ENCODE measurements around the gene TTC9B.

The TTC9B gene

GRCh38 chr19:40249201-40249600 lies 31.0 kb upstream of the TTC9B start:
- no peak for DNase-seq (ENCODE audit: low read depth in 1 of 2, low spot score in 1 of 2)

DNA sequence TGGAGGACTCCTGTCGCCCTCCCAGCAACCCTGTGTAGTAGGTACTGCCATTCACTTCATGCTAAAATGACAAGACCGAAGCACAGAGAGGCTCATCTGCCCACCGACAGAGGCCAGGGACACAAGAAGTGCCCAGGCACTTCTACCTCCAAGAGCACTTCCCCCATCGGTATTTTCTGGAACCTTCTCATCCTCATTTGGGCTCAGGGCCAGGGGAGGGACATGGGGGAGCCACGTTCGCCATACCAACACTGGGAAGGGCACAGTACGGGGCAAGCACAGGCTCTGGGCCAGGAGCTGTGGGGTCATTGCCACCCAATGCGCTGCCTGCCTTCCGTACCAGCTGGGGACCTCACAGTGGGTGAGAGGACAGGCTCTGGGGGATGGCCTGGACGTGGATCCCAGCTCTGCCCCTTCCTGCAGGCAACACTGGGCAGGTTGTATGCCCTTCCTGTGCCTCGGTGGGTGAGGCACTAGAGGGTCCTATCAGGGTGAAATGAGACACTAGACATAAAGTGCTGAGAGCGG lies 29.6 kb upstream of the TTC9B start:
- no peak for DNase-seq (ENCODE audit: low read depth in 1 of 2, low spot score in 1 of 2)

- DNase-seq (ENCODE audit: low read depth in 1 of 2, low spot score in 1 of 2) = no peak
Measured at GRCh38 chr19:40247178-40247577, 29.0 kb upstream of the TTC9B start.

DNA sequence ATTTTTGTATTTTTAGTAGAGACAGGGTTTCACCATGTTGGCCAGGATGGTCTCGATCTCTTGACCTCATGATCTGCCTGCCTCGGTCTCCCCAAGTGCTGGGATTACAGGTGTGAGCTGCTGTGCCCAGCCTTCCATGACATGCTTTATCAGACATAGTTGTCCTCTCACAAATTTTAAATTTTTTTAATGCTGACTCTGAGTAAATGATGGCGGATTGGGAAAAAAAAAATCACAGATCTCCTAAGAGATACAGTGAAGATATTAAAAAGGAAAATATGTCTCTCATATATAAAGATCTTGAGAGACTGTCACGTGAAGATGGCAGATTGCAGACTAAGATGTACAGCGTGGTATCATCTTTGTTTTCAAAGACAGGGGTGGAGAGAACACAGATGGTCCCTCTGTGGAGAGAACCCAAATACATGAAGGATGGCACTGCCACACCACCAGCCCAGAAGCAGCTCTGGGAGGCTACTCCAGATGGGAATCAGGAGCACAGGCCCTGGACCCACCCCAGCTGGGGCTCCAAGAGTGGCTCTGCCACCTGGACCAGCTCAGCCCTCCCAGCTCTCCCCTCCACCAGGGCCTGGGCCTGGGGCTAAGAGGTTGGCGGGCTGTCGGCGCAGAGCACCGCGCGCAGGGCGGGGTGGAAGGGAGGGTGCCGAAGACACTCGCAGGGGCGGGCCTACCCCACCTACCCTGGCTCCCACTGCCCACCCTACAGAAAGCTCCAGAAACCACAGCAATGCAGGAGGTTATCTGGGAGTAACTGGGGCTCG lies 28.3 kb upstream of the TTC9B start:
- no peak for DNase-seq (ENCODE audit: low read depth in 1 of 2, low spot score in 1 of 2)

DNA sequence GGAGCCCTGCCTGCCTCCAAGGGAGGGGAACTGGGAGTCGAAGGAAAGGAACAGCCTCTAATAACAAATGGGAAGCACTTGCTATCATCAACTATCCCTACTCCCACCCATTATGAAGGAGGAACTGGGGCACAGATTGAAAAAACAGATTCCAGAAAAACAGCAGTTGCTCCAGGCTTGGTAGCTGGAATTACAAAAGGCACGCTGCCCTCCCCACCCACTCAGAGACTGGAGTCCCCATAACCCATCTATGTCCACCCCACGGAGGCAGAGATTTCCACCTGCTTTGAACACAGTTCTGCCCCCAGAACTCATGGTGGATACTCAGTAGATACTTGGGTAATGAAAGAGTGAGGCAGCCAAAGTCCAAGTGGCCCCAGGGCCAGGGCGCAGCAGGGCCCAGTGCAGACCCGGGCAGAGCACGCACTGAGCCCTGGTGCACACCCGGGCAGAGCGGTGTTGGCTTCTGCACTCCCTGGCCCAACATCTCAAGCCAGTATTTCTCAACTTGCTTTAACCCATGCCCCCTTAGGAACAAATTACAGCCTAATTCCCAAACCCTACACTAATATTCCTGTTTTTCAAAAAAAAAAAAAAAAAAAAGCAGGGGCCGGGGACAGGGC lies 27.4 kb upstream of the TTC9B start:
- DNase-seq (ENCODE audit: low read depth in 1 of 2, low spot score in 1 of 2) = no peak

DNA sequence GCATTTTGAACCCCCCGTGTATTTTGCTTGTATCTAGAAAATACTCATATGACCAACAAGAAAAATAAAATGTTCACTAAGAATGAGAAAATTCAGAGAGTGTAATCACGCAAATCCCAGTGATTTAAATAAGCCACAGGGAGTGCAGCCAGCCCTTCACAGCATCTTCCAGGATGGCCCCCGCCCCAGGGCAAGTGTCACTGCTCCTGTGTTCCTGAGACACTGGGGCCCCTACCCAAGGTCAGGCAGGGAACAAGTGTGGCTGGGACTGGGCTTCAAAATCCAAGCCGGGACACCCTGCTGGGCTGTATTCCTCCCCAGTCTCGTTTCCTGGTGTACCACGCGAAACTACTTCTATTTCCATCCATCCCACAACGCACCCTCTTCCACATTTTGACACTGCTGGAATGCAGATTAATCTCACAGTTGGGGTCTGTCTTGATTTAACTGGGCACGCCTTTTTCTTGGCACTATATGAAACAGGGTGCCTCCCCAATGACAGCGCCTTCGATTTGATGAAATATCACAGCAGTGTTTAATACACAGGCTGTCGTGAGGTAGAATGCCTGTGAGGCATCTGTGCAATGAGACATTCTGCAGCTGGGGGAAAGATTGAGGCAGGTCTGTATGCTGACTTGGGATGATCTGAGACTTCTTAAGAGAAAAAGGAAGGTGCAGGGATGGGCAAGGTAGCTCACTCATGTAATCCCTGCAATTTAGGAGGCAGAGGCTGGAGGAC lies 26.6 kb upstream of the TTC9B start:
- DNase-seq (ENCODE audit: low read depth in 1 of 2, low spot score in 1 of 2) = no peak

DNA sequence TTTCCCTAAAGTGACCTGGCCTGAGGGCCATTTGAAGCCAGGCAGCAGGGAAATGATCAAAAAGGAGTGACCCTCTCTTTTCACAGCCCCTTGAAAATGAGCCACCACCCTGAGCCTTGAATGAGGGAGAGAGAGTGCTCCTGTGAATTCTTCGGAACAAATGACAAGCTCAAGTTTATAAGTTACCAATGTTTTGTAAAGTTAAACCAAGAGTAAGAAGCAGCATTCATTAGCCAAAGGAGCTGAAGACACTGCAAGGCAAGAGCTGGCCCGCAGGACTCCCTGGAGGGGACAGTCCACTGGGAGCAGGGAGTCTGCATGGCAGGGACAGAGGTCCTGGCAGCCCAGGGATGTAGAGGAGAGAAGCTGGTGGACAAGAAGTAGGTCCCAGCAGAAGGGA lies 25.0 kb upstream of the TTC9B start:
- no peak for DNase-seq (ENCODE audit: low read depth in 1 of 2, low spot score in 1 of 2)

GRCh38 chr19:40242480-40242879 lies 24.3 kb upstream of the TTC9B start:
- DNase-seq (ENCODE audit: low read depth in 1 of 2, low spot score in 1 of 2) = no peak

DNA sequence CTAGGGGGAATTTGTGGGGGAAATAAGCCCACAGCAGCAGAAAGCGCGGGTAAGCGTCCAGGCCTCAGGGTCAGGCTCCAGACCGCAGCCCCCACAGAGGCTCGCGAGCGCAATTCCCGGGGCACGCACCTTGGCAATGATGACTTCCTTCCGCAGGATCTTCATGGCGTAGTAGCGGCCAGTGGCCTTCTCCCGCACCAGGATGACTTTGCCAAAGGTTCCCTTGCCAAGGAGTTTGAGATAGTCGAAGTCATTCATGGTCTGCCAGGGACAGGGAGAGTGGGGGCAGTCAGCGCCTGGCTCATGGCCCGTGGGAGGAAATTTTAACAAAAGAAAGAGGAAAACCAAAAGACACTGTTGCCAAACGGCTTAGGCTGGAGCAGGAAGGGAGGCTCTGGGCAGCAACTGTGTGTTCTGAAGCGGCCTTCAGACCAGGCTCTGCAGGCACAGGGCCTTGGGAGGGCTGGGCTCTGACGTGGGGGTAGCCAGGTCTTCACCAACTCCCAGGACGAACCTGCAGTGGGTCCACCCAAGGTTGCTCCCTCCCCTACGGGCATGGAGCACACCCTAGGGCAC lies 23.7 kb upstream of the TTC9B start:
- DNase-seq (ENCODE audit: low read depth in 1 of 2, low spot score in 1 of 2) = no peak

- no peak for DNase-seq (ENCODE audit: low read depth in 1 of 2, low spot score in 1 of 2)
Measured at GRCh38 chr19:40241125-40241808, 23.1 kb upstream of the TTC9B start.

- DNase-seq (ENCODE audit: low read depth in 1 of 2, low spot score in 1 of 2) = no peak
Measured at GRCh38 chr19:40240332-40240731, 22.1 kb upstream of the TTC9B start.

- no peak for DNase-seq (ENCODE audit: low read depth in 1 of 2, low spot score in 1 of 2)
Measured at GRCh38 chr19:40239415-40240226, 21.4 kb upstream of the TTC9B start.

GRCh38 chr19:40238775-40239174 lies 20.6 kb upstream of the TTC9B start:
- DNase-seq (ENCODE audit: low read depth in 1 of 2, low spot score in 1 of 2) = no peak

GRCh38 chr19:40237791-40238190 lies 19.6 kb upstream of the TTC9B start:
- no peak for DNase-seq (ENCODE audit: low read depth in 1 of 2, low spot score in 1 of 2)

- DNase-seq (ENCODE audit: low read depth in 1 of 2, low spot score in 1 of 2) = no peak
Measured at GRCh38 chr19:40236366-40236765, 18.2 kb upstream of the TTC9B start.

GRCh38 chr19:40236026-40236355 lies 17.8 kb upstream of the TTC9B start:
- DNase-seq (ENCODE audit: low read depth in 1 of 2, low spot score in 1 of 2) = no peak

DNA sequence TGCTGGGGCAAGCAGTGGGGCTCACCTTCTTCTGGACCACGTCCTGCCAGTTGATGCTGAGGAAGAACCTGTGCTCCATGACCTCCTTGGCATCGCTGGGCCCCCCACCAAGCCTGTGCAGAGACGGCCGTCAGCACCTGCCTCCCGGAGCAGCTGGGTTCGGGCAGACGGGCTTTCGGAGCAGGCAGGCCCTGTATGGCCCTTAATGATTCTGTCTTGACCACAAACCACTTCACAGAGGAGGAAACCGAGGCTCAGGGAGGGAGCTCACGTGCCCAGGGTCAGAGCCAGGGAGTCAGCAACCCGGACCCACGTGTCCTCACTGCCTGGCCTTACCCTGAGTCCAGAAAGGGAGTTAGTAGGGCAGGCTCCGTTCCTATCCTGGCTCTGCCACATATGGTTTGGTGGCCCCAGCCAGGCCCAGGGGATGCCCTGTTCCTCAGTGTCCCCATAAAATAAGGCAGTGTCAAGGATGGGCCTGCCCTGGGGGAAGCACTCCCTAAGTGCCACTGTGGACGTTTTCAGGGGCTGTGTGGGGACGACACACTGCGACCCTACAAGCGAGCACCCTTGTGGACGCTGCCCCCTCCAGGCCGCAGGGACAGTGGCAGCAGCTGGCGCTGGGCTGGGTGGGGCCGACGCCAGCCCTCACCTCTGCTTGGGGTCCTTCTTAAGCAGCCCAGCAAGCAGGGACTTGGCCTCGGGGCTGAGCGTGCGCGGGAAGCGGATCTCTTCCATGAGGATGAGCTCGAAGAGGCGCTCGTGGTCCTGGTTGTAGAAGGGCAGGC lies 17.2 kb upstream of the TTC9B start:
- no peak for DNase-seq (ENCODE audit: low read depth in 1 of 2, low spot score in 1 of 2)

GRCh38 chr19:40234429-40235237 lies 16.4 kb upstream of the TTC9B start:
- DNase-seq (ENCODE audit: low read depth in 1 of 2, low spot score in 1 of 2) = no peak

Measured in activated T-helper 1 cell treated with anti-CD3 and anti-CD28 coated beads, Interleukin-2, amount 50 U/mL, for 16 hours (primary cell).